ENCODE data around the gene MINDY1. TPM values are rescaled to one million over a fixed set of nuclear protein-coding genes. Genes with fewer than 3 reads are reported as not detected.

The MINDY1 gene
- total RNA-seq, 1 donor from 2014 or later: 11.2 TPM

DNA sequence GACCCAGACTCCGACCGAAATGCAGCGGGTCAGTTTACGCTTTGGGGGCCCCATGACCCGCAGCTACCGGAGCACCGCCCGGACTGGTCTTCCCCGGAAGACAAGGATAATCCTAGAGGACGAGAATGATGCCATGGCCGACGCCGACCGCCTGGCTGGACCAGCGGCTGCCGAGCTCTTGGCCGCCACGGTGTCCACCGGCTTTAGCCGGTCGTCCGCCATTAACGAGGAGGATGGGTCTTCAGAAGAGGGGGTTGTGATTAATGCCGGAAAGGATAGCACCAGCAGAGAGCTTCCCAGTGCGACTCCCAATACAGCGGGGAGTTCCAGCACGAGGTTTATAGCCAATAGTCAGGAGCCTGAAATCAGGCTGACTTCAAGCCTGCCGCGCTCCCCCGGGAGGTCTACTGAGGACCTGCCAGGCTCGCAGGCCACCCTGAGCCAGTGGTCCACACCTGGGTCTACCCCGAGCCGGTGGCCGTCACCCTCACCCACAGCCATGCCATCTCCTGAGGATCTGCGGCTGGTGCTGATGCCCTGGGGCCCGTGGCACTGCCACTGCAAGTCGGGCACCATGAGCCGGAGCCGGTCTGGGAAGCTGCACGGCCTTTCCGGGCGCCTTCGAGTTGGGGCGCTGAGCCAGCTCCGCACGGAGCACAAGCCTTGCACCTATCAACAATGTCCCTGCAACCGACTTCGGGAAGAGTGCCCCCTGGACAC is 41.4 kb upstream of the MINDY1 start:
- H3K36me3 Mint-ChIP-seq (ENCODE audit: low read depth, unreplicated experiment): peaks cover 8% of the 10 kb centered on the region
- H3K4me1 Mint-ChIP-seq (ENCODE audit: unreplicated experiment): no peaks in the 10 kb centered on the region
- TF ChIP-seq, protein P1, sequence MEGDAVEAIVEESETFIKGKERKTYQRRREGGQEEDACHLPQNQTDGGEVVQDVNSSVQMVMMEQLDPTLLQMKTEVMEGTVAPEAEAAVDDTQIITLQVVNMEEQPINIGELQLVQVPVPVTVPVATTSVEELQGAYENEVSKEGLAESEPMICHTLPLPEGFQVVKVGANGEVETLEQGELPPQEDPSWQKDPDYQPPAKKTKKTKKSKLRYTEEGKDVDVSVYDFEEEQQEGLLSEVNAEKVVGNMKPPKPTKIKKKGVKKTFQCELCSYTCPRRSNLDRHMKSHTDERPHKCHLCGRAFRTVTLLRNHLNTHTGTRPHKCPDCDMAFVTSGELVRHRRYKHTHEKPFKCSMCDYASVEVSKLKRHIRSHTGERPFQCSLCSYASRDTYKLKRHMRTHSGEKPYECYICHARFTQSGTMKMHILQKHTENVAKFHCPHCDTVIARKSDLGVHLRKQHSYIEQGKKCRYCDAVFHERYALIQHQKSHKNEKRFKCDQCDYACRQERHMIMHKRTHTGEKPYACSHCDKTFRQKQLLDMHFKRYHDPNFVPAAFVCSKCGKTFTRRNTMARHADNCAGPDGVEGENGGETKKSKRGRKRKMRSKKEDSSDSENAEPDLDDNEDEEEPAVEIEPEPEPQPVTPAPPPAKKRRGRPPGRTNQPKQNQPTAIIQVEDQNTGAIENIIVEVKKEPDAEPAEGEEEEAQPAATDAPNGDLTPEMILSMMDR (IDR thresholded peaks at IDR 0.05; ENCODE audit: unreplicated experiment): peak; percentile 67
- H3K9me3 Mint-ChIP-seq (ENCODE audit: unreplicated experiment): no peaks in the 10 kb centered on the region
- DNase-seq (ENCODE audit: low spot score): peak; percentile 67
- peaks cover 4% of the 10 kb centered on the region for H3K27me3 Mint-ChIP-seq (ENCODE audit: unreplicated experiment)
- H3K27ac Mint-ChIP-seq (ENCODE audit: unreplicated experiment): peak overlapping the region; percentile 31
- peak overlapping the region; percentile 93 for H3K4me3 Mint-ChIP-seq (ENCODE audit: unreplicated experiment)

- Mint-ChIP-seq H3K27me3 (ENCODE audit: unreplicated experiment) (peaks cover 4% of the 10 kb centered on the region), H3K4me1 (ENCODE audit: unreplicated experiment) (no peaks in the 10 kb centered on the region)
- peak; percentile 53 for DNase-seq (ENCODE audit: low spot score)
These were observed 40.9 kb upstream of the MINDY1 start, which contains the start of gene C1orf56 for GRCh38 chr1:151047591-151047924. Gene C1orf56, plus strand, starts transcription at chr1:151047751. Its CDS starts 97 bp downstream, at chr1:151047848.

GRCh38 chr1:151043163-151043562 is 36.5 kb upstream of the MINDY1 start:
- Mint-ChIP-seq H3K36me3 (ENCODE audit: low read depth, unreplicated experiment) (peaks cover 5% of the 10 kb centered on the region), H3K4me1 (ENCODE audit: unreplicated experiment) (no peaks in the 10 kb centered on the region), H3K9me3 (ENCODE audit: unreplicated experiment) (no peaks in the 10 kb centered on the region), H3K27ac (ENCODE audit: unreplicated experiment) (no peak overlapping the region), H3K27me3 (ENCODE audit: unreplicated experiment) (peaks cover 4% of the 10 kb centered on the region), H3K4me3 (ENCODE audit: unreplicated experiment) (no peak overlapping the region)
- TF ChIP-seq, protein P1 (IDR thresholded peaks at IDR 0.05; ENCODE audit: unreplicated experiment): no peak
- no peak for DNase-seq (ENCODE audit: low spot score)

More at GRCh38 chr1:151047591-151047924, 40.9 kb upstream of the MINDY1 start, which contains the start of gene C1orf56:
- Mint-ChIP-seq H3K27ac (ENCODE audit: unreplicated experiment) (peak within 1 kb of the TSS; percentile 31), H3K36me3 (ENCODE audit: low read depth, unreplicated experiment) (peaks cover 6% of the 10 kb centered on the region), H3K9me3 (ENCODE audit: unreplicated experiment) (no peaks in the 10 kb centered on the region), H3K4me3 (ENCODE audit: unreplicated experiment) (peak within 1 kb of the TSS; percentile 93)
- TF ChIP-seq, protein P1 (IDR thresholded peaks at IDR 0.05; ENCODE audit: unreplicated experiment): no peak

GRCh38 chr1:151039521-151039920 is 32.8 kb upstream of the MINDY1 start:
- Mint-ChIP-seq H3K4me1 (ENCODE audit: unreplicated experiment) (no peaks in the 10 kb centered on the region), H3K27me3 (ENCODE audit: unreplicated experiment) (no peaks in the 10 kb centered on the region), H3K4me3 (ENCODE audit: unreplicated experiment) (peak overlapping the region; percentile 6), H3K9me3 (ENCODE audit: unreplicated experiment) (no peaks in the 10 kb centered on the region), H3K36me3 (ENCODE audit: low read depth, unreplicated experiment) (peaks cover 9% of the 10 kb centered on the region), H3K27ac (ENCODE audit: unreplicated experiment) (no peak overlapping the region)
- TF ChIP-seq, protein P1 (IDR thresholded peaks at IDR 0.05; ENCODE audit: unreplicated experiment): no peak
- DNase-seq (ENCODE audit: low spot score): no peak

DNA sequence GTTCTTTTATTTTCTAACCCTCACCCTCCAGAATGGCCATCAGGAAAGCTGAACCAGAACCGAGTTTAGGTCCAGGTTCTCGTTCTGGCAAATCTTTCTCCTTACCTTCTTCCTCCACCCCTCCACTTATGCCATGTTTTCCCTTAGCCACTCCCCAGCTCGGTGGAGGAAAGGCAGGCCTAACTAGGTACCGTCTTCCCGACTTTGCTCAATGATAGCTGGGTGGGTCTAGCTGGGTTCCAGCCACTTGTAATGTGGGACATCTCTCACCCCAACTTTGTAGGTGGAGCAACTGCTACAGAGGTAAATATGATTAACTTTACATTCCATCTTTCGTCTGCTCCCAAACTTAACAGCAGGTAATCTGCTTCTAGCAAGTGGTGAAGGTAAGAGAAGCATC is 30.3 kb upstream of the MINDY1 start:
- no peak for DNase-seq (ENCODE audit: low spot score)
- Mint-ChIP-seq H3K27me3 (ENCODE audit: unreplicated experiment) (no peaks in the 10 kb centered on the region), H3K9me3 (ENCODE audit: unreplicated experiment) (no peaks in the 10 kb centered on the region), H3K4me1 (ENCODE audit: unreplicated experiment) (no peaks in the 10 kb centered on the region), H3K36me3 (ENCODE audit: low read depth, unreplicated experiment) (peaks cover 19% of the 10 kb centered on the region), H3K4me3 (ENCODE audit: unreplicated experiment) (no peak overlapping the region), H3K27ac (ENCODE audit: unreplicated experiment) (no peak overlapping the region)
- TF ChIP-seq, protein P1 (IDR thresholded peaks at IDR 0.05; ENCODE audit: unreplicated experiment): no peak

Measured in endothelial cell (in vitro differentiated cells).